Calu3 (cell line): ENCODE data around the gene PSMB3. TPM values are rescaled to one million over a fixed set of nuclear protein-coding genes. Genes with fewer than 3 reads are reported as not detected.
"Not testable (repeated sequence)": the region's sequence is repeated elsewhere in the genome, so short reads cannot be mapped to it uniquely, and the experiment has no call there.

Experiments
- BruUV-seq: library from RNA; stranded (reverse); fragments of 400-500 nt; replicated peaks from 2 replicates; lab custom pipeline; 2021; lab: Mats Ljungman, UMichigan
- CTCF ChIA-PET: fragments of 300-600 bp; sonication (Branson Sonifier 250); formaldehyde crosslinking; loops from one replicate; lab custom pipeline; 2022; ENCODE audit warnings: antibody characterized with exemption; lab: Charles Lee
- DNase-seq: peaks from one replicate; pipeline ENCODE4 v3.0.0; 2022
- H3K27ac Mint-ChIP-seq: one replicate; pipeline ENCODE4 v1.8.0; 2022; ENCODE audit warnings: mixed read lengths; ENCODE audit not compliant: unreplicated experiment
- H3K27me3 Mint-ChIP-seq: one replicate; pipeline ENCODE4 v1.8.0; 2022; ENCODE audit warnings: mixed read lengths; ENCODE audit not compliant: unreplicated experiment
- H3K36me3 Mint-ChIP-seq: one replicate; pipeline ENCODE4 v1.8.0; 2022; ENCODE audit warnings: mild to moderate bottlenecking, moderate library complexity, mixed read lengths; ENCODE audit not compliant: insufficient read depth, unreplicated experiment
- H3K4me1 Mint-ChIP-seq: one replicate; pipeline ENCODE4 v1.8.0; 2022; ENCODE audit warnings: mild to moderate bottlenecking, low read depth, mixed read lengths; ENCODE audit not compliant: unreplicated experiment
- H3K4me3 Mint-ChIP-seq: one replicate; pipeline ENCODE4 v1.8.0; 2022; ENCODE audit warnings: mild to moderate bottlenecking, low read depth, moderate library complexity, mixed read lengths; ENCODE audit not compliant: unreplicated experiment
- H3K9me3 Mint-ChIP-seq: one replicate; pipeline ENCODE4 v1.8.0; 2022; ENCODE audit warnings: low read depth, mixed read lengths; ENCODE audit not compliant: unreplicated experiment
- CTCF ChIP-seq: fragments of 200-600 bp; IDR thresholded peaks from one replicate; pipeline ENCODE4 v1.8.0; 2022; ENCODE audit warnings: antibody characterized with exemption; ENCODE audit not compliant: unreplicated experiment
- intact Hi-C: fragments of 100-400 bp; cut with micrococcal nuclease; formaldehyde crosslinking; loops from one replicate; pipeline ENCODE4 v1.10.0; 2022; ENCODE audit not compliant: unreplicated experiment
- total RNA-seq: library from RNA; stranded (reverse); gene quantifications from 2 replicates; pipeline ENCODE4 v1.2.3, GENCODE V29; 2022

Gene PSMB3
- total RNA-seq, 1 experiment from 2014 or later = 935 TPM

GRCh38 chr17:38725066-38725465, 27.5 kb upstream of the PSMB3 start:
- Mint-ChIP-seq H3K4me1 (peaks cover 12% of the 10 kb centered on the region), H3K9me3 (no peaks in the 10 kb centered on the region), H3K27me3 (no peaks in the 10 kb centered on the region), H3K27ac (no peak overlapping the region), H3K36me3 (peaks cover 76% of the 10 kb centered on the region), H3K4me3 (no peak overlapping the region)
- no peak for DNase-seq
- CTCF ChIA-PET = no interaction called here
- TF ChIP-seq CTCF = no peak
- no TSS peak for BruUV-seq
- intact Hi-C loops = no loop called here

- H3K4me3 Mint-ChIP-seq, H3K9me3 Mint-ChIP-seq, intact Hi-C loops, H3K27me3 Mint-ChIP-seq, DNase-seq, BruUV-seq: not testable (repeated sequence)
- CTCF ChIA-PET = interaction anchor here (0.7 to 1.2 kb wide), 2 partner anchors 26 to 953 kb away, joined by 3 read pairs; partner anchors contain the start of gene PSMB3
- Mint-ChIP-seq H3K4me1 (peaks cover 12% of the 10 kb centered on the region), H3K27ac (peak overlapping the region; percentile 46), H3K36me3 (peaks cover 76% of the 10 kb centered on the region)
Measured at GRCh38 chr17:38726145-38726544, 26.4 kb upstream of the PSMB3 start.

GRCh38 chr17:38727736-38728135, 24.8 kb upstream of the PSMB3 start:
- Mint-ChIP-seq H3K4me1 (peaks cover 25% of the 10 kb centered on the region), H3K9me3 (no peaks in the 10 kb centered on the region), H3K27me3 (no peaks in the 10 kb centered on the region), H3K27ac (peak overlapping the region; percentile 55), H3K4me3 (peak overlapping the region; percentile 90), H3K36me3 (peaks cover 87% of the 10 kb centered on the region)
- TF ChIP-seq CTCF = no peak
- intact Hi-C loops = no loop called here
- CTCF ChIA-PET = interaction anchor here (0.6 to 1.6 kb wide), 4 partner anchors 23 to 757 kb away, joined by 3 to 4 read pairs (median 4); partner anchors contain the start of gene MLLT6
- no TSS peak for BruUV-seq
- DNase-seq = no peak

GRCh38 chr17:38728290-38728831, 24.2 kb upstream of the PSMB3 start:
- peak overlapping the region; percentile 55 for H3K27ac Mint-ChIP-seq
- CTCF ChIA-PET = interaction anchor here (0.8 to 1.6 kb wide), 5 partner anchors 10 to 59 kb away, joined by 3 to 4 read pairs (median 3); partner anchors contain the start of gene MLLT6

More at GRCh38 chr17:38728290-38728831, 24.2 kb upstream of the PSMB3 start:
- Mint-ChIP-seq H3K27me3 (no peaks in the 10 kb centered on the region), H3K4me1 (peaks cover 32% of the 10 kb centered on the region), H3K4me3 (peak overlapping the region; percentile 90), H3K36me3 (peaks cover 87% of the 10 kb centered on the region), H3K9me3 (no peaks in the 10 kb centered on the region)
- intact Hi-C loops = no loop called here
- BruUV-seq = no TSS peak
- TF ChIP-seq CTCF = no peak
- DNase-seq = no peak
